H9 (cell line): ENCODE results near the gene IGF2. TPM values are rescaled to one million over a fixed set of nuclear protein-coding genes. Genes with fewer than 3 reads are reported as not detected.
A peak's percentile ranks its signal among the peaks of the same experiment; 100 is the strongest.

Source experiments
- DNase-seq: peaks from one replicate; pipeline ENCODE4 v3.0.0-alpha.2; 2017
- H2AFZ ChIP-seq: one replicate; pipeline ENCODE4 v1.6.1; 2013; ENCODE audit warnings: mild to moderate bottlenecking, low read length, control low read depth, moderate library complexity
- H2AK5ac ChIP-seq: 2 replicates; pipeline ENCODE4 v1.6.1; 2013; ENCODE audit warnings: low read length, control low read depth, mixed read lengths; ENCODE audit not compliant: insufficient read length
- H2BK120ac ChIP-seq: one replicate; pipeline ENCODE4 v1.6.1; 2013; ENCODE audit warnings: low read depth, mild to moderate bottlenecking, low read length, control low read depth, inconsistent platforms; ENCODE audit not compliant: poor library complexity, severe bottlenecking
- H2BK12ac ChIP-seq: 2 replicates; pipeline ENCODE4 v1.6.1; 2013; ENCODE audit warnings: low read length, control low read depth, mixed read lengths, low read depth; ENCODE audit not compliant: insufficient read length
- H2BK15ac ChIP-seq: 2 replicates; pipeline ENCODE4 v1.6.1; 2013; ENCODE audit warnings: low read depth, low read length, control low read depth
- H2BK20ac ChIP-seq: one replicate; pipeline ENCODE4 v1.6.1; 2013; ENCODE audit warnings: low read depth, mild to moderate bottlenecking, low read length, control low read depth, inconsistent platforms; ENCODE audit not compliant: poor library complexity, severe bottlenecking
- H2BK5ac ChIP-seq: 2 replicates; pipeline ENCODE4 v1.6.1; 2013; ENCODE audit warnings: low read length, control low read depth, mixed read lengths; ENCODE audit not compliant: insufficient read length
- H3K14ac ChIP-seq: 2 replicates; pipeline ENCODE4 v1.6.1; 2013; ENCODE audit warnings: low read length, control low read depth; ENCODE audit not compliant: insufficient read depth
- H3K18ac ChIP-seq: 2 replicates; pipeline ENCODE4 v1.6.1; 2013; ENCODE audit warnings: low read depth, mild to moderate bottlenecking, mixed read lengths, low read length, control low read depth; ENCODE audit not compliant: insufficient read length
- H3K23ac ChIP-seq: 2 replicates; pipeline ENCODE4 v1.6.1; 2013; ENCODE audit warnings: low read length, control low read depth, mixed read lengths, low read depth; ENCODE audit not compliant: insufficient read length
- H3K23me2 ChIP-seq: 2 replicates; pipeline ENCODE4 v1.6.1; 2013; ENCODE audit warnings: low read depth, mild to moderate bottlenecking, mixed read lengths, low read length, control low read depth; ENCODE audit not compliant: insufficient read length, poor library complexity, severe bottlenecking
- H3K27ac ChIP-seq: 2 replicates; pipeline ENCODE4 v1.5.1; 2013; ENCODE audit warnings: low read length, control low read depth, mixed read lengths, low read depth; ENCODE audit not compliant: insufficient read length
- H3K27me3 ChIP-seq: 2 replicates; pipeline ENCODE4 v1.6.1; 2013; ENCODE audit warnings: low read length, control low read depth, inconsistent platforms; ENCODE audit not compliant: insufficient read depth
- H3K4ac ChIP-seq: 2 replicates; pipeline ENCODE4 v1.6.1; 2013; ENCODE audit warnings: low read depth, mild to moderate bottlenecking, control low read depth, inconsistent platforms, low read length, moderate library complexity
- H3K4me1 ChIP-seq: 2 replicates; pipeline ENCODE4 v1.6.1; 2013; ENCODE audit warnings: low read length, control low read depth, inconsistent platforms; ENCODE audit not compliant: insufficient read depth
- H3K4me2 ChIP-seq: 2 replicates; pipeline ENCODE4 v1.6.1; 2013; ENCODE audit warnings: low read length, control low read depth, mixed read lengths; ENCODE audit not compliant: insufficient read length, insufficient read depth
- H3K56ac ChIP-seq: 2 replicates; pipeline ENCODE4 v1.6.1; 2013; ENCODE audit warnings: low read depth, mild to moderate bottlenecking, mixed read lengths, low read length, control low read depth; ENCODE audit not compliant: insufficient read length
- H3K79me1 ChIP-seq: 2 replicates; pipeline ENCODE4 v1.6.1; 2013; ENCODE audit warnings: low read depth, mild to moderate bottlenecking, moderate library complexity, low read length, control low read depth, inconsistent platforms; ENCODE audit not compliant: insufficient read depth, poor library complexity, severe bottlenecking
- H3K79me2 ChIP-seq: 2 replicates; pipeline ENCODE4 v1.6.1; 2013; ENCODE audit warnings: low read length, control low read depth, inconsistent platforms; ENCODE audit not compliant: insufficient read depth
- H3K9ac ChIP-seq: 2 replicates; pipeline ENCODE4 v1.6.1; 2013; ENCODE audit warnings: low read length, control low read depth, mixed read lengths; ENCODE audit not compliant: insufficient read length; ENCODE audit errors: extremely low read depth
- H3K9me3 ChIP-seq: one replicate; pipeline ENCODE4 v1.6.1; 2013; ENCODE audit warnings: low read depth, low read length, inconsistent platforms; ENCODE audit not compliant: control insufficient read depth
- H3T11ph ChIP-seq: one replicate; pipeline ENCODE4 v1.6.1; 2013; ENCODE audit warnings: mild to moderate bottlenecking, low read length, control low read depth, inconsistent platforms
- H4K20me1 ChIP-seq: one replicate; pipeline ENCODE4 v1.6.1; 2013; ENCODE audit not compliant: control insufficient read depth, insufficient read length, insufficient read depth
- H4K5ac ChIP-seq: 2 replicates; pipeline ENCODE4 v1.6.1; 2013; ENCODE audit warnings: low read depth, mild to moderate bottlenecking, mixed read lengths, low read length, control low read depth; ENCODE audit not compliant: insufficient read length
- H4K8ac ChIP-seq: replicated peaks from 2 replicates; pipeline ENCODE4 v1.6.1; 2013; ENCODE audit warnings: low read length, control low read depth, mixed read lengths, low read depth; ENCODE audit not compliant: insufficient read length
- H4K91ac ChIP-seq: 2 replicates; pipeline ENCODE4 v1.6.1; 2013; ENCODE audit warnings: low read depth, mild to moderate bottlenecking, moderate library complexity, mixed read lengths, low read length, control low read depth; ENCODE audit not compliant: insufficient read length
- H3K27ac Mint-ChIP-seq, 3 experiments: 2 replicates in 2 of 3; 3 replicates in 1 of 3; pipeline ENCODE4 v1.8.0; 2020 to 2021; ENCODE audit warnings: mixed read lengths in 3 of 3, mild to moderate bottlenecking in 1 of 3, moderate library complexity in 1 of 3
- H3K27me3 Mint-ChIP-seq: 2 replicates; pipeline ENCODE4 v1.8.0; 2021; ENCODE audit warnings: low read depth, mild to moderate bottlenecking, moderate library complexity, mixed read lengths
- H3K36me3 Mint-ChIP-seq, 3 experiments: 2 replicates in 2 of 3; 3 replicates in 1 of 3; pipeline ENCODE4 v1.8.0; 2020 to 2021; ENCODE audit warnings: low read depth in 3 of 3, mixed read lengths in 3 of 3; ENCODE audit not compliant: insufficient read depth in 1 of 3
- H3K4me1 Mint-ChIP-seq, 2 experiments: 2 replicates each; pipeline ENCODE4 v1.8.0; 2020; ENCODE audit warnings: mixed read lengths in 2 of 2
- H3K4me3 Mint-ChIP-seq, 2 experiments: 2 replicates in 1 of 2; 3 replicates in 1 of 2; pipeline ENCODE4 v1.8.0; 2020 to 2021; ENCODE audit warnings: mild to moderate bottlenecking in 2 of 2, mixed read lengths in 2 of 2, moderate library complexity in 1 of 2
- H3K9me3 Mint-ChIP-seq, 2 experiments: 2 replicates in 1 of 2; 3 replicates in 1 of 2; pipeline ENCODE4 v1.8.0; 2020; ENCODE audit warnings: mild to moderate bottlenecking in 2 of 2, mixed read lengths in 2 of 2, moderate library complexity in 1 of 2
- WGBS: extraction: QIAGEN DNeasy Blood & Tissue Kit; methylation state at CpG from one replicate; pipeline ENCODE4 v1.1.7; 2013; ENCODE audit warnings: missing lambda C conversion rate, low lambda C conversion rate, mixed read lengths; ENCODE audit not compliant: insufficient read length; ENCODE audit errors: extremely low coverage; 5-methylcytosine and 5-hydroxymethylcytosine counted together
- total RNA-seq: library from RNA; stranded (reverse); gene quantifications from 2 replicates; pipeline ENCODE4 v1.2.1, GENCODE V29; 2021
- TF ChIP-seq, protein P1 (sequence below): fragments of 200-600 bp; sonication (generic); conservative IDR thresholded peaks from 3 replicates; pipeline ENCODE4 v1.8.0; 2021; ENCODE audit warnings: antibody characterized with exemption, mild to moderate bottlenecking

IGF2 gene
- total RNA-seq, 1 experiment from 2014 or later = 2.8 TPM

DNA sequence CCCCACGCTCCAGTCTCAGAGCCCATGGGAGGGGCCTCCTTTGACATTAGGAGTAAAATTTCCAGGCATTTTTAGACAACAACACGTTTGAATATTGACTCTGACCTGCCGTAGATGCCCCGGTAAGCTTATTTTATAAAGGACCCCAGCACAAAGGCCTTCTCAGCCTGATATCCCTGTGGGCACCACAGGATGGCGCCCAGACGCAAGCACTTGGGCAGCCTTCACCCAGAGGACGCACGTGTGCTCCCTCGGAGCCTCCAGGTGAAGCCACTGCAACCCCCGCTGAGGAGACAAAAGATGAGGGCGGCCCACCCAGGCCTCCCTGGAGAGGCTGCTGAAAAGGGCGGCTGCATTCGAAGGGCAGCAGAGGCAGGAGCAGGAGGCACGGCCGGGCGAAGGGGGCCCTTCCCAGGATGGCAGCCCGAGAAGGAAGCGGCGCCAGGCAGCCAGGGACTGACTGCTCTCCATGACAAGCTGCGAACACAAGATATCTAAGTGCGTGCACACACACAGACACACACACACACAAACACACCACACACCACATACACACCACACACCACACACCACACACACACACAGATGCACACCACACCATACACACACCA lies 47.6 kb upstream of the IGF2 start:
- H3K4me1 Mint-ChIP-seq = peaks cover 0 to 5% of the 10 kb centered on the region in 2 experiments; a peak in 1 of 4 replicates
- no peak overlapping the region for H3K4me2 ChIP-seq

More for the DNA sequence above, 47.6 kb upstream of the IGF2 start:
- no peaks in the 10 kb centered on the region for H3K23me2 ChIP-seq
- H4K5ac ChIP-seq = no peak overlapping the region
- H3K9ac ChIP-seq = no peak overlapping the region
- no peak overlapping the region for H4K91ac ChIP-seq
- H2BK12ac ChIP-seq = no peak overlapping the region
- no peak overlapping the region for H4K8ac ChIP-seq
- DNase-seq = peak; percentile 73
- no peak overlapping the region for H2BK15ac ChIP-seq
- Mint-ChIP-seq H3K27ac (no peak overlapping the region; a peak in 1 of 7 replicates), H3K4me3 (no peak overlapping the region), H3K36me3 (no peaks in the 10 kb centered on the region), H3K9me3 (no peaks in the 10 kb centered on the region), H3K27me3 (peaks cover 39% of the 10 kb centered on the region)
- H3K9me3 ChIP-seq = no peaks in the 10 kb centered on the region
- no peak overlapping the region for H2BK120ac ChIP-seq
- H2AFZ ChIP-seq = no peak overlapping the region
- no peak overlapping the region for H2BK5ac ChIP-seq
- no peaks in the 10 kb centered on the region; the same call in 1 of the 2 replicates for H3K27me3 ChIP-seq
- TF ChIP-seq, protein P1, sequence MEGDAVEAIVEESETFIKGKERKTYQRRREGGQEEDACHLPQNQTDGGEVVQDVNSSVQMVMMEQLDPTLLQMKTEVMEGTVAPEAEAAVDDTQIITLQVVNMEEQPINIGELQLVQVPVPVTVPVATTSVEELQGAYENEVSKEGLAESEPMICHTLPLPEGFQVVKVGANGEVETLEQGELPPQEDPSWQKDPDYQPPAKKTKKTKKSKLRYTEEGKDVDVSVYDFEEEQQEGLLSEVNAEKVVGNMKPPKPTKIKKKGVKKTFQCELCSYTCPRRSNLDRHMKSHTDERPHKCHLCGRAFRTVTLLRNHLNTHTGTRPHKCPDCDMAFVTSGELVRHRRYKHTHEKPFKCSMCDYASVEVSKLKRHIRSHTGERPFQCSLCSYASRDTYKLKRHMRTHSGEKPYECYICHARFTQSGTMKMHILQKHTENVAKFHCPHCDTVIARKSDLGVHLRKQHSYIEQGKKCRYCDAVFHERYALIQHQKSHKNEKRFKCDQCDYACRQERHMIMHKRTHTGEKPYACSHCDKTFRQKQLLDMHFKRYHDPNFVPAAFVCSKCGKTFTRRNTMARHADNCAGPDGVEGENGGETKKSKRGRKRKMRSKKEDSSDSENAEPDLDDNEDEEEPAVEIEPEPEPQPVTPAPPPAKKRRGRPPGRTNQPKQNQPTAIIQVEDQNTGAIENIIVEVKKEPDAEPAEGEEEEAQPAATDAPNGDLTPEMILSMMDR = peak; percentile 74
- no peak overlapping the region for H3K27ac ChIP-seq
- H3K14ac ChIP-seq = no peak overlapping the region
- H2BK20ac ChIP-seq = no peak overlapping the region
- no peak overlapping the region for H3T11ph ChIP-seq
- no peak overlapping the region for H3K4ac ChIP-seq
- no peak overlapping the region for H3K23ac ChIP-seq
- no peaks in the 10 kb centered on the region for H3K79me2 ChIP-seq
- H3K79me1 ChIP-seq = no peaks in the 10 kb centered on the region
- WGBS = no CpG with 5 or more reads among the region's 21 CpGs
- no peaks in the 10 kb centered on the region for H3K4me1 ChIP-seq
- no peak overlapping the region for H3K18ac ChIP-seq
- H2AK5ac ChIP-seq = no peak overlapping the region
- no peaks in the 10 kb centered on the region for H4K20me1 ChIP-seq
- H3K56ac ChIP-seq = no peak overlapping the region
